ENCODE measurements around the gene ASS1.
"Not testable (repeated sequence)": the region's sequence is repeated elsewhere in the genome, so short reads cannot be mapped to it uniquely, and the experiment has no call there.

ASS1 gene

DNA sequence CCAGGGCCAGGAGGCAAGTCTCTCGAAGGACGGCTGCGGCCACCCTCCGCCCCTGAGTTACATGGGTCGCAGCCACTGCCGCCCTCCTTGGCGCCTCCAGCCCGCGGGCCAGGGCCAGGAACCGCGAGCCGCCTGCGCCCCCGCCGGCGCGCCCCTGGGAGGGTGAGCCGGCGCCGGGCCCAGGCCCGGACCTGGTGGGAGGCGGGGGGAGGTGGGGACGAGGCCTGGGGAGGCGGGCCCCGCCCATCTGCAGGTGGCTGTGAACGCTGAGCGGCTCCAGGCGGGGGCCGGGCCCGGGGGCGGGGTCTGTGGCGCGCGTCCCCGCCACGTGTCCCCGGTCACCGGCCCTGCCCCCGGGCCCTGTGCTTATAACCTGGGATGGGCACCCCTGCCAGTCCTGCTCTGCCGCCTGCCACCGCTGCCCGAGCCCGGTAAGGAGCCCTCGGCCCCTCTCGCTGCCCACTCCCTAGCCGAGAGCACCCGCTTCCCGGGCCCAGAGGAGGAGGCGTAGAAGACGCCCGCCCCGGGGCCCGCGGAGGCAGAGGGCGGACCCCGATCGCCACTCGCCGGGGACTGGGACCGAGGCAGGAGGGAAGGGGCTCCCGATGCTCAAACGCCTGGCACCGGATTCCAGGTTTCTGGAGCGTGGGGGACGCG, at the start of gene ASS1:
Gene ASS1, plus strand, starts transcription at position 397 of the 657 bp plus-strand sequence. CDS start 7,268 bp downstream, outside the sequence.
- no peak for DNase-seq

DNA sequence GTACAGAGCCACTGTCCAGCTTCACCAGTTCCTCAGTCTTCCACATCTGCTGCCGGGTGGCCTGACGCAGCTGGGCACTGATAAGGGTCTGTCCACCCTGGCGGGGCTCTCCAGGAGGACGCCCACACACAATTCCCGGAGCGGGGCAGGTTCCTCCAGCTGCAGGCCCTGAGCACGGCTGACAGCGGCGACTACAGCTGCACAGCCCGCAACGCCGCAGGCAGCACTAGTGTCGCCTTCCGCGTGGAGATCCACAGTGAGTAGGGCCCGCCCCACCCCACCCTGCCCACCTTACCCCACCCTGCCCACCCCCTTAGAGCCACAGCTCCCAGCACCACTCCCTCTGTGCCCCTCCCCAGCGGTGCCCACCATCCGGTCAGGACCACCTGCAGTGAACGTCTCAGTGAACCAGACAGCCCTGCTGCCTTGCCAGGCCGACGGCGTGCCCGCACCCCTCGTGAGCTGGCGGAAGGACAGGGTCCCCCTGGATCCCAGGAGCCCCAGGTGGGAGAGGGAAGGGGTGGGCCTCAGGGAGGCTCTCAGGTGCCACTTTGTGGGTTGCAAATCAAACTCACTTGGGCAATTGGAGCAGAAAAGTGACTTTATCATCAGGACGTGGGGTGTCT, 48.8 kb upstream of the ASS1 start:
- no peak for DNase-seq

DNA sequence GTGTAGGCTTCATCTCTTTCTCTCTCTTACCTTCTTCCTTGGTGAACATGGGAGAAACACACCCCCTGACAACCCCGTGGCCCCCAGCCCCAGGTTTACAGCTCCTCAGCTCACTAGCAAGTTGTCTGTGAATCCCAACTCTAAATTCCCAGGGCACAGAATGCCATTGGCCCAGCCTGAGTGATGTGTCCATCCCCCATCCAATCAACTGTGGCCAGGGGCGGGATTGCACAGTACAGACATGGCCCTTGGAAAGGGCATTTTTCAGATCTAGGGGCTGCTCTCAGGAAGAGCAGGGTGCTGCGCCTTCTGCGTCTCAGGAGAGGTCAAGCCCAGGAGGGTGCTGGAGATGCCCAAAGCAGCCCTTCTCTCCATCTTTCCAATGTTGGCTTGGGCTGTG, 48.2 kb upstream of the ASS1 start:
- no peak for DNase-seq

DNA sequence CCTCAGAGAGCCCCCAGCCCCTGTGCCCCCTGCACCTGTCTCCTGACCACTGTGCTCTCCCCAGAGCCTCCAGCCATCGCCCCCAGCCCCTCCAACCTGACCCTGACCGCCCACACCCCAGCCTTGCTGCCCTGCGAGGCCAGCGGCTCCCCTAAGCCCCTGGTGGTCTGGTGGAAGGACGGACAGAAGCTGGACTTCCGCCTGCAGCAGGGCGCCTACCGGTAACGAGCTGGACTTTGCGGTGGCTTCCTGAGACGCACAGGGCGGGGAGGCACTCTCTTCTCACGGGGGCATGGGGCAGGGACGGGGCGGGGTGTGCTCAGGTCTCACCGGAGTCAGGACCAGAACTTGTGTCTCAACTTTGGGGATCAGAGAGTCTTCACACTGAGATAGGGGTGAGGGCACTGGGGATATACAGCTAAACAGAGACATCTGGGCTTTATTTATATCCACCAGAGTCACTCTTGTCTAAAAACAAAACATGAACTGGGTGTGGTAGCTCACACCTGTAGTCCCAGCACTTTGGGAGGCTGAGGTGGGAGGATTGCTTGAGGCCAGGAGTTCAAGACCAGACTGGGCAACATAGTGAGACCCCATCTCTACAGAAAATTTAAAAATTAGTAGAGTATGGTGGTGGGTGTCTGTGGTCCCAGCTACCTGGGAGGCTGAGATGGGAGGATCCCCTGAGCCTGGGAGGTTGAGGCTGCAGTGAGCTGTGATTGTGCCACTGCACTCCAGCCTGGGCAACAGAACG, 46.1 kb upstream of the ASS1 start:
- no peak for DNase-seq

DNA sequence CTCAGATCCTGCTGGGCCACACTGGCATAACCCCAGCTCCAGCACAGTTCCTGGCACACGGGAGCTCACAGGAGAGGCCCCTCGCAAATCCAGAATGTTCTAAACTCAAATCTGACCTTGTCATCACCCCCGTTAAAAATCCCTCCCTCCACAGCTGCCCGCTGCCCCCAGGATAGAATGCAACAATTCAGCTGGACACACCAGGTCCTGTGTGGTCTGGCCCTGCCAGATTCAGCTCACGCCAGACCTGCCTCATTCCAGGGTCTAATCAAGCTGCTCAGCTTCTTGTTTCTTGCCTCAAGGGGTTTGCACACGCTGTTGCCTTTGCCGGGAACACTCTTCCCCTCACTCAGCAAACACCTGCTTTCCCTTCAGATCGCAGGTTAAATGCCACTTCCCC, 45.0 kb upstream of the ASS1 start:
- DNase-seq = no peak

DNA sequence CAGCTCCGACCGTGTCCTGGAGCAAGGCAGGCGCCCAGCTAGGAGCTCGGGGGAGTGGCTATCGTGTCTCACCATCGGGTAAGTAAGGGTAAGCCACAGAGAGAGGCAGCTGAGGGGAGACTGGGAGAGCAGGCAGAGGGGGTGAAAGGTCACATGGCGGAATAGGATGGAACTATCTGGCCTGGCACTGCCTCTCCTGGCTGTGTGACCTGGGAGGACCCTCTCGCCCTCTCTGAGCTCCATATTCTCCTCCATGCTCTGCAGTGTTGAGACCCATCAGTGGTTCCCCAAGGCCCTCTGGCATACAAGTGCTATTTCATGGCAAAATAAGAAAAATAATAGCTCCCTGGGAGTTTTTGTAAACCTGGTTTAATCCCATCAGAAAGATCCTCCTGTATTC, 43.9 kb upstream of the ASS1 start:
- no peak for DNase-seq

DNA sequence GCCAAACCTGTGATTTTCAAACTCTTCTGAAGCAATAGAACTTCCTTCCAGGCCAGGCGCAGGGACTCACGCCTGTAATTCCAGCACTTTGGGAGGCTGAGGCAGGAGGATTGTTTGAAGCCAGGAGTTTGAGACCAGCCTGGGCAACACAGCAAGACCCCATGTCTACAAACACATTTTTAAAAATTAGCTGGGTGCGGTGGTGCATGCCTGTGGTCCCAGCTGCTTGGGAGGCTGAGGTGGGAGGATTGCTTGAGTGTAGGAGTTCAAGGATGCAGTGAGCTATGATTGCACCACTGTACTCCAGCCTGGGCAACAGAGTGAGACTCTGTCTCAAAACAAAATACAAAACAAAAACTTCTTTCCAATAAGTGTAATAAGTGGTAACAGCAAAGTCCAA, 43.0 kb upstream of the ASS1 start:
- not testable (repeated sequence) for DNase-seq

DNA sequence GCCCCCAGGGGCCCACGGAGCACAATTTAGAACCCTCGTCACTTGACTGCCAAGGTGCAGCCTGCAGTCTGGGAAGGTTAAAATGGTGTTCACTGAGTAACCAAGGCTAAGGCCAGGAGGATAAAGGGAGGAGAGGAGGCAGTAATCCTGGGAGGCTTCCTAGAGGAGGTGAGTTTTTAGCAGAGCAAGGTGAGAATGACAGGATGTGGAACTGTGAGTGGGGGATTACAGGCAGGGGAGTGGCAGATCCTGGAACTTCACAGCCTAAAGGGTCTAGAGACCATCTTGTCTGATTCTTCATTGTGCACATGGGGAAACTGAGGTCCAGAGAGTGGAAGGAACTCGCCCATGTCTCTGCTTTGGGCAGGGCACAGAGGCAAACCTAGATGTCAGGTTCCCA, 42.5 kb upstream of the ASS1 start:
- no peak for DNase-seq

DNA sequence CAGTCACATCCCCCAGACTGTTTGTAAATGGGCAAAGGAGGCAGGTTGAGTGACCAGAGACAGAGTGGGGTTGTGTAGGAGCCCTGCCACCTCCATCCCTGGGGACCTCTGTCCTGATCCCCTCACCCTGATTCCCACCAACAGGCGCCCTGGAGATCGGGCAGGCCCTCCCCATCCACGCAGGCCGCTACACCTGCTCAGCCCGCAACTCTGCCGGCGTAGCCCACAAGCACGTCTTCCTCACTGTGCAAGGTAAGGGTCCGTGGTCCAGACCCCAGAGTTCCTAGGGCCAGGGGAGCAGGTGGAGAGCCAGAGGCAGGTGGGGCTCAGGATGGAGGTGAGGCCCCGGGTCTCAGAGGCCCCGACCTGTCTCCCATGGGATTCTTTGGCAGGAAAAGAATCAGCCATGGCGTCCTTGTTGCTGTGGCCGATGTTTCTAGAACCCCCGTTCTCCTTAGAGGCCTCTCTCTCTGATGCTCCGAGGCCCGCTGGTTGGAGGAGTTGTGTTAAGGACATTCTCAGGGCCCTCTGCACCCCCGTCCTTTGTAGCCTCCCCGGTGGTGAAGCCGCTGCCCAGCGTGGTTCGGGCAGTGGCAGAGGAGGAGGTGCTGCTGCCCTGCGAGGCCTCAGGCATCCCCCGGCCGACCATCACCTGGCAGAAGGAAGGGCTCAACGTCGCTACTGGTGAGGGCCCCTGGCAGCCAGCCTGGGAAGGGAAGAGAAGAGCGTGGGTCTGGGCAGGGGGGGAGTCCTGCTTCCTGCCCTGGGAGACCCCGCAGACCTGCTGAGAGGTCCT, 41.9 kb upstream of the ASS1 start:
- no peak for DNase-seq

DNA sequence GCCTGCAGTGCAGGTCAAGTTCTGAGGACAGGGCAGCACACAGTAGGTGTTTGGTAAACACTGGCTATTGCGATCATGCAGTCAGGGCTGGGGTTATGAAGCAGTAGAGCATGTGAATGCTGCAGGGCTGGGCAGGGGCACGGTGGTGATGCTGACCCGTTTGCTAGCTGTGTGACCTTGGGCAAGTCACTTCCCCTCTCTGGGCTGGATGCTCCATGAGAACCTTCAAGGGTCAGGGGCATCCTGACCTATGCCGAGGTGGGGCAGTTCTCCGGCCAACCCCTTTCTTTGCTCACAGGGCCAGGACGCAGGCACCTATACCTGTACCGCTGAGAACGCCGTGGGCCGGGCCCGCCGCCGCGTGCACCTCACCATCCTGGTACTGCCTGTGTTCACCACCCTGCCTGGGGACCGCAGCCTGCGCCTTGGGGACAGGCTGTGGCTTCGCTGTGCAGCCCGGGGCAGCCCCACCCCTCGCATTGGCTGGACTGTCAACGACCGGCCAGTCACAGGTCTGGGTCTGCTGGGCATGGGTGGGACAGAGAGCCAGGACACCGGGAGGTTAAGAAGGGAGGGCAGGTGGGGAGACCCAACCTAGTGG, 39.0 kb upstream of the ASS1 start:
- no peak for DNase-seq

DNA sequence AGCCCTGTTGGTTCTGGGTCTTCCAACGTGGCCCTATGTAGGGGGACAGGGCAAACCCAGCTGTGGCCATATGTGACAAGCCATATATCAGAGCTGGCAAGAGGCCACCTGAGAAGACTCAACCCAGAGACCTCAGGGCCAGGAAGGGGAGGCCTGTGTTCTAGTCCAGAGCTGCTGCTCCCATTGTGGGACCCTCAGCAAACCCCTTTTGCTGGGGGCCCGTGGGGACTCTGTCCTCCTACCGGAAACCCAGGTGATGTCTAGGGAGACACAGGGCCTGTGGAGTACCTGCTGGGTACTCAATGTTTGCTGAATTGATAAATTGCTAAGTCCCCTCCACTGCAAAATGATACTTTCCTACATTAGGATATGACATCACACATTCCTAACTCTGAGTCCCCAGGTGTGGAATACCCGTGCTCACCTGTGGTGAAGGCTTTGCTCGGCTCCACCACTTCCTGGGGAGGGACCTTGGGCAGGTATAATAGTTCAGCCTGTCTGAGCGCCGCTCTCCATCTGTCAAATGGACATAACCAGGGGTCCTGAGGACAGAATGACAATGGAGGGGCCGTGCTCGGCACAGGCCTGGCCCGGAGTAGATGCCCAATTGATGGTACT, 38.4 kb upstream of the ASS1 start:
- DNase-seq = no peak

DNA sequence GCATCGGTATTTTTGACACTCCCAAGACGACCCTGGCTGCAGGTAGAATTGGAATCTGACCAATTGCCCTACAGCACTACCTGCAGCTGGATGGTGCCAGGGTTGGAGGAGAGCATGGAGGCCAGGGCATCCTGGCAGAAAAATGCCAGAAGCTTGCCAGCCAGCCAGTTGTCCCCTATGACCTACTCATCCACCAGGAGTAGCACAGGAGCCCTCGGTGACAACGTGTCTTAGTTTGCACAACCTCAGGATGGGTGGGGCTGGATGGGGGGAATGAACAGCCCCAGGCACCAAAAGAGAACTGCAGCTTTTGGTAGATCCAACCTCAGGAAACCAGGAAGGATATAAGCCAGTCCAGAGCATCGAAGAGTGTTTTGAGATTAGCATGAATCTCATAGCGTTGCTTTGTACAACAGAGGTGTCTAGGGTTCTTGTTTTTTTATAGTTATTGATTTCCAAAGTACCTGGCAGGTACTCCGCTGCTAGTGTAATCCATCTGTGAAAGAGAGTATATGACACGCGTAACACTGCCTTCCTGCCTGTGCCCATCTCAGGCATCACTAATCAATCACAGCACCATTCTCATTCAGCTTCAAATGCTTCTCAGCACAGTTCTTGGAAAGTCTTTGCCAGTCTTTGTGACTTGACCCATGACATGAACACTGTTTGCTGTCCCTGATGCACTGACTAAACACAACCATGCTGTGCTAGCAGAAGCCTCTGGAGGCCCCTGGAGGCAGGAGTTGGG, 36.7 kb upstream of the ASS1 start:
- no peak for DNase-seq

DNA sequence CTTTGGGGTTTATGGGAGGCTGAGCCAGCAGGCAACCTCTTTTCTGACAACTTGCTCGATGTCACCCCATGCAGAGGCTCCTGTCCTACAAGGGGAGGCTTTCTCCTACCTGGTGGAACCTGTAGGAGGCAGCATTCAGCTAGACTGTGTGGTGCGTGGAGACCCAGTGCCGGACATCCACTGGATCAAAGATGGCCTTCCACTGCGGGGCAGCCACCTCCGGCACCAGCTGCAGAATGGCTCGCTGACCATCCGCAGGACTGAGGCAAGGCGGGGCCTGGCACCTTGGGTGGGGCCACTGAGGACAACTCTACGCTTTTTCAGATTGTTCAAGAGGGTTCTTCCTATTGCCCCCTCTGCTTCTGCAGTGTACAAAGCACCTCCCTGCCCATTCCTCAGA, 36.1 kb upstream of the ASS1 start:
- DNase-seq = no peak

DNA sequence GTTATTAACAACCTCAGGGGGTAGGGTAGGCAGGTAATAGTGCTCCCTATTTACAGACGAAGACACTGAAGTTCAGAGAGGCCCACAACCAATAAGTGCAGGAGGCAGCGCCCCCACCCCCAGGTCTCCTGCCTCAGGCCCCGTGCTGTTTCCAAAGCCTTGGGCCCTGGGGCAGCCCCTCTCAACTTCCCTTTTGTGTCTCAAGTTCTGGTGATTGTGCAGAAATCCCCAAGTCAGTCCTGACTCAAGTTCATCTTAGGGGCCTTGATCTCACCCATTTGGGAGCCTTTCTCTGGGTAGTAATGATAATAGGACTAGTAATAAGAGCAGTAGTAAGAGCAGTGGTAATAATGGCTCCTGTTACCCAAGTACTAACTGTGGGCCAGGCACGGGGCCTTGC, 35.5 kb upstream of the ASS1 start:
- DNase-seq = no peak

DNA sequence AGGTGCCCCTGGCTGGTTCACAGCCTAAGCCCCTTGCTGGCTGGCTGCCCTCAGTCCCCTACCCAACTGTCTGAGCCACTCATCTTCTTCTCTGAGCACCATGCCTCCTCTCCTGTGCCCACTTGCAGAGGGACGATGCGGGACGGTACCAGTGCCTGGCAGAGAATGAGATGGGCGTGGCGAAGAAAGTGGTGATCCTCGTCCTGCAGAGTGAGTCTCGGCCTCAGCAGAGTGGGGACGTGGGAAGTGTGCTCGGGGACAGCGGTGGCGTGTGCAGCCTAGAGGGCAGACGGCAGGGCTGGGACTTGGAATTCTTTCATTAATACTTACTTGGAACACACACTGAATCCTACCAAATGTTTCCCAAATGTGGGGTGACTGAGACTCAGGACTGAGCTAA, 34.3 kb upstream of the ASS1 start:
- no peak for DNase-seq

DNA sequence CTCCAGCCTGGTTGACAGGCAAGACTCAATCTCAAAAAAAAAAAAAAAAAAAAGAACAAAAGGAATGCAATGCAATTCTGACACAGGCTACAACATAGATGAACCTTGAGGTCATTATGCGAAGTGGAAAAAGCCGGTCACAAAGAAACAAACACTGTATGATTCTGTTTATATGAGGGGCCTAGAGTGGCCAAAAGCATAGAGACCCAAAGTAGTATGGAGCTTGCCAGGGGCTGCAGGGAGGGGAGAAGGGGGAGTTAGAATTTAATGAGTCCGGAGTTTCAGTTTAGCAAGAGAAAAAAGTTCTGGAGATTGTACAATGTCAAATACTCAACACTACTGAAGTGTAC, 33.2 kb upstream of the ASS1 start:
- no peak for DNase-seq

DNA sequence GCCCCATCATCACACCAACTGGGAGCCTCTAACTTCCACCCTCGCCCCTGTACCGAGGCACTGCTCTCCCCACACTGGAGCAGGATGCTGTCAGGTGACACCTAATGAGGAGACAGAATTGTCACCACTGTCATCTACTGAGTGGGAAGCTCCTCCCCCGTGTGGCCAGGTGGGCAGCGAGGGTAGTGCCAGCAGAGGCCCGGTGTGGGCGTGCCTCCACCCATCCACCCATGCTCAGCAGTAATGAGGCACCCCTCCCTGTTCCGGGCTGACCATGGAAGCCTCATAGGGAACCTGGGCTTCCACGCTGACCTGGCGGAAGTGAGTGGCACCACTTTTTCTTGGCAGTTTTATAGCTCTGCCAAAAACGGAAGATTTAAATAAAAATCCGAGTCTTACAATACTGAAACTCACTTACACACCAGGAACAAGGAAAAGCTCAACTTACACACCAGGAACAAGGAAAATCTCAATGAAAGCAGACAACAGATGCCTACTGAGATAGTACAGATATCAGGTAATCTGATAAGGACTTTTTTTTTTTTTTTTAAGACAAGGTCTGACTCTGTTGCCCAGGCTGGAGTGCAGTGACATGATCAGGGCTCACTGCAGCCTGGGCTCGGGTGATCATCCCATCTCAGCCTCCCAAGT, 30.6 kb upstream of the ASS1 start:
- DNase-seq = no peak

DNA sequence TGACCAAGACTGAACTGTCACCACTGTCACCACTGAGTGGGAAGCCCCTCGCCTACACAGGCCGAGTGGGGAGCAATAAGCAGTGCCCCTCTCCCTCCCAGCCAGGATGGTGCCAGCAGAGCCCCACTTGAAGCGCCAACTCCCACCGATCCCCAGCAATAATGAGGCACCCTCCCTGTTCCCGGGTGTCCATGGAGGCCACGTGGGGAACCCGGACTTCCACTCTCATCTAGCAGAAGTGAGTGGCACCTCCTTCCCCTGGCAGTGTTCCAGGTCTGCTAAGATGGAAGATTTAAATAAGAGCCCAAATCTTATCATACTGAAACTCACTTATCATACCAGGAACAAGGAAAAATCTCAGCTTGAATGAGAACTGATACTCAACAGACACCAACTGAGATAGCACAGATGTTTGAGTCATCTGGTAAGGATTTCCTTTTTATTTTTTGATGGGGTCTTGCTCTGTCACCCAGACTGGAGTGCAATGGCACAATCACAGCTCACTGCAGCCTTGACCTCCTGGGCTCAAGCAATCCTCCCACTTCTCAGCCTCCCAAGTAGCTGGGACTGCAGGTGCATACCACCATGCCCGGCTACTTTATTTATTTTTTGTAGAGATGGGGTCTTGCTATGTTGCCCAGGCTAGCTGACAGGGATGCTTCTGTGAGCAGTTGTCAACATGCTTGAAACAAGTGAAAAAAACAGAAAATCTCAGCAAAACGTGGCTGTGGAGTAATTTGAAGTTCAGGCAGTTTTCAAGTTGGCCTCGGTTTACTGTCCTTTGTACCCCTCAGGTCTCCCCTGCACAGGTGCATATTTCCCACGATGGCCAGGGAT, 29.6 kb upstream of the ASS1 start:
- no peak for DNase-seq

DNA sequence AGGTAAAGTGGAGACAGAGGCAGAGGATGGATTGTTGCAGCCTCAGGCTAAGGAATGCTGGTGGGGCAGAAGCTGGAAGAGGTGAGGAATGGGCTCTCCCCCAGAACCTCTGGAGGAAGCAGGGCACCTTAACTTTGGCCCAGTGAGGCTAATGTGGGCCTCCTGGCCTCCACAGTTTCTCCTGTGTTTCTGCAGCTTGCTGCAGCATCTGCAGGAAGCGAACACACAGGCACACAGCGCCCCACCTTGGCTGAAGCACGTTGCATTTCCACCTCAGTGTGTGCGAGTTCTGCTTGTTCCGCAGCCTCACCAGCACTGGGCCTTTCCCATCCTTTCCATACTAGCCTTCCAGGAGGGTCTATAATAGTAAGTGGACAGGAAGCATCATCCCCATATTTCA, 27.2 kb upstream of the ASS1 start:
- no peak for DNase-seq

DNA sequence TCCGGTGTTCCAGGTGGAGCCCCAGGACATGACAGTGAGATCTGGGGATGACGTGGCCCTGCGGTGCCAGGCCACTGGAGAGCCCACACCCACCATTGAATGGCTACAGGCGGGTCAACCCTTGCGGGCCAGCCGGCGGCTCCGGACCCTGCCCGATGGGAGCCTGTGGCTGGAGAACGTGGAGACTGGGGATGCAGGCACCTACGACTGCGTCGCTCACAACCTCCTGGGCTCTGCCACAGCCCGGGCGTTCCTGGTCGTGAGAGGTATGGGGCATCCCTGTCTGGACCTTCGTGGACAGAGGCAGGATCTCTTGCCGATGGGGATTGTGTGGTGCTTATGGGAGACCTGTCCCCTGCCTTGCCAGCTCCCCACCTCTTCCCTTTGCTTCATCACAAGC, 26.0 kb upstream of the ASS1 start:
- DNase-seq = no peak
